ENCODE data around the gene RAB3B.

DNA sequence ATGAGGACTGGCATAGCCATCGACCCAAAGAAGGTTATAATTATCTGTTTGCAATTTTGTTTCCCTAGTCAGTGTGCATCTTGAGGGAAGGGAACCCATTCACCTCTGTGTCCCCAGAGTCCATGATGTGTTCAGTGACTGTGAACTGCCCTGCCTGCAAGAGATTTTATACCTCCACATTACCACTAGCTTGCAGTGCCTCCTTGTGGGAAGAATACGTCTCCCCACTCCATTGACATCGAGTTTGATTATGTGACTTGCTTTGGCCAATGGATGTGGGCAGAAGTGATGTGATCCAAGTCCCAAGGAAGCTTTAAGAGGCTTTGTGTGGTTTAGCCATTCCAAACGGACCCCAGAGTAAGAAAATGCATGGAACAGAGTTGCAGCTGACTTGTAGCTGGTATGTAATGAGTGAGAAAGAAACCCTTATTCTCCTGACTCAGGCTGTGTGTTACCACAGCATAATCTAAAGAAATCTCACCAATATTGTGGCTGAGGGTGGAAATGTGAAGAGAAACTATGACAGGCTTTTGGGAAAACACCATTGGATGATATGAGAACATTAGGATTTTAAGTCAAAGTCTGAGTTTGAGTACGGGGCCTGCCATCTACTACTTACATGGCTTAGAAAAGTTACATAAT is 64.2 kb downstream of the RAB3B start:
- TF ChIP-seq, protein P1, sequence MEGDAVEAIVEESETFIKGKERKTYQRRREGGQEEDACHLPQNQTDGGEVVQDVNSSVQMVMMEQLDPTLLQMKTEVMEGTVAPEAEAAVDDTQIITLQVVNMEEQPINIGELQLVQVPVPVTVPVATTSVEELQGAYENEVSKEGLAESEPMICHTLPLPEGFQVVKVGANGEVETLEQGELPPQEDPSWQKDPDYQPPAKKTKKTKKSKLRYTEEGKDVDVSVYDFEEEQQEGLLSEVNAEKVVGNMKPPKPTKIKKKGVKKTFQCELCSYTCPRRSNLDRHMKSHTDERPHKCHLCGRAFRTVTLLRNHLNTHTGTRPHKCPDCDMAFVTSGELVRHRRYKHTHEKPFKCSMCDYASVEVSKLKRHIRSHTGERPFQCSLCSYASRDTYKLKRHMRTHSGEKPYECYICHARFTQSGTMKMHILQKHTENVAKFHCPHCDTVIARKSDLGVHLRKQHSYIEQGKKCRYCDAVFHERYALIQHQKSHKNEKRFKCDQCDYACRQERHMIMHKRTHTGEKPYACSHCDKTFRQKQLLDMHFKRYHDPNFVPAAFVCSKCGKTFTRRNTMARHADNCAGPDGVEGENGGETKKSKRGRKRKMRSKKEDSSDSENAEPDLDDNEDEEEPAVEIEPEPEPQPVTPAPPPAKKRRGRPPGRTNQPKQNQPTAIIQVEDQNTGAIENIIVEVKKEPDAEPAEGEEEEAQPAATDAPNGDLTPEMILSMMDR (conservative IDR thresholded peaks at IDR 0.05; ENCODE audit: low read depth, low read length) = peak; percentile 50
- no peak for TF ChIP-seq POLR2A (IDR thresholded peaks at IDR 0.05; ENCODE audit: low read depth, low read length)
- TF ChIP-seq SMC3 (IDR thresholded peaks at IDR 0.05; ENCODE audit: low read depth, low read length) = peak; percentile 35; the same call in 1 of the 2 replicates
- no peak for TF ChIP-seq RCOR1 (IDR thresholded peaks at IDR 0.05; ENCODE audit: insufficient replicate concordance, low read length)
- TF ChIP-seq RFX5 (IDR thresholded peaks at IDR 0.05; ENCODE audit: low read depth, low read length) = no peak
- TF ChIP-seq CHD1 (IDR thresholded peaks at IDR 0.05; ENCODE audit: low read depth, low read length) = no peak
- TF ChIP-seq MAZ (IDR thresholded peaks at IDR 0.05; ENCODE audit: borderline replicate concordance, low read depth, low read length) = no peak
- TF ChIP-seq BHLHE40 (IDR thresholded peaks at IDR 0.05; ENCODE audit: low read depth, low read length) = no peak
- TF ChIP-seq MAFK (IDR thresholded peaks at IDR 0.05; ENCODE audit: low read depth, low read length) = no peak
- TF ChIP-seq NFE2L2 (IDR thresholded peaks at IDR 0.05; ENCODE audit: low read depth, low read length) = no peak

Measured in IMR-90 (cell line).